Keratinocyte (primary cell): ENCODE results near the gene NBEA. TPM values are rescaled to one million over a fixed set of nuclear protein-coding genes. Genes with fewer than 3 reads are reported as not detected.

Source experiments
- DNase-seq: peaks from one replicate; pipeline ENCODE4 v3.0.0-alpha.2; 2011; ENCODE audit warnings: low read depth, missing footprints, low spot score
- FAIRE-seq: peaks from 2 replicates; lab custom pipeline; 2011; peaks lifted over from hg19 to GRCh38; lab: Jason Lieb, UNC
- H2AFZ ChIP-seq: 2 replicates; pipeline ENCODE4 v1.6.0; 2012; ENCODE audit warnings: low read length, control low read depth, inconsistent platforms; ENCODE audit not compliant: control insufficient read depth
- H3K27ac ChIP-seq: 2 replicates; pipeline ENCODE4 v1.5.1; 2011; ENCODE audit warnings: low read length; ENCODE audit not compliant: control insufficient read depth, insufficient read depth
- H3K27me3 ChIP-seq: 3 replicates; pipeline ENCODE4 v1.6.0; 2011; ENCODE audit warnings: low read length; ENCODE audit not compliant: control insufficient read depth, insufficient read depth; ENCODE audit errors: extremely low read depth
- H3K36me3 ChIP-seq, 2 experiments: 2 replicates in 1 of 2; 3 replicates in 1 of 2; pipeline ENCODE4 v1.5.1; 2011; ENCODE audit warnings: low read length in 2 of 2, mild to moderate bottlenecking in 1 of 2; ENCODE audit not compliant: control insufficient read depth in 2 of 2, insufficient read depth in 2 of 2; ENCODE audit errors: extremely low read depth in 1 of 2
- H3K4me1 ChIP-seq: 3 replicates; pipeline ENCODE4 v1.5.1; 2011; ENCODE audit warnings: low read length; ENCODE audit not compliant: control insufficient read depth, insufficient read depth; ENCODE audit errors: extremely low read depth
- H3K4me2 ChIP-seq: 3 replicates; pipeline ENCODE4 v1.6.0; 2011; ENCODE audit warnings: low read depth, low read length; ENCODE audit not compliant: control insufficient read depth, insufficient read depth; ENCODE audit errors: extremely low read depth
- H3K4me3 ChIP-seq, 3 experiments: fragments of 200-600 bp in 1 of 3; sonication (generic) in 1 of 3; 2 replicates in 2 of 3; 3 replicates in 1 of 3; pipeline ENCODE4 v1.5.1; 2011 to 2016; ENCODE audit warnings: low read length in 3 of 3, mild to moderate bottlenecking in 3 of 3, control low read depth in 2 of 3, inconsistent platforms in 1 of 3, low read depth in 1 of 3, mixed read lengths in 1 of 3, mixed run types in 1 of 3, moderate library complexity in 1 of 3; ENCODE audit not compliant: control insufficient read depth in 2 of 3, insufficient read depth in 2 of 3; ENCODE audit errors: extremely low read depth in 1 of 3
- H3K79me2 ChIP-seq: 2 replicates; pipeline ENCODE4 v1.6.0; 2012; ENCODE audit warnings: low read length; ENCODE audit not compliant: control insufficient read depth, insufficient read depth
- H3K9ac ChIP-seq: 3 replicates; pipeline ENCODE4 v1.6.0; 2011; ENCODE audit warnings: low read length; ENCODE audit not compliant: control insufficient read depth, insufficient read depth; ENCODE audit errors: extremely low read depth
- H3K9me1 ChIP-seq: 3 replicates; pipeline ENCODE4 v1.6.0; 2011; ENCODE audit warnings: low read length; ENCODE audit not compliant: control insufficient read depth, insufficient read depth; ENCODE audit errors: extremely low read depth
- H3K9me3 ChIP-seq: 2 replicates; pipeline ENCODE4 v1.5.1; 2012; ENCODE audit warnings: low read depth, low read length; ENCODE audit not compliant: control insufficient read depth
- H4K20me1 ChIP-seq: 3 replicates; pipeline ENCODE4 v1.6.0; 2011; ENCODE audit warnings: low read length; ENCODE audit not compliant: control insufficient read depth, insufficient read depth; ENCODE audit errors: extremely low read depth
- EZH2 ChIP-seq: IDR thresholded peaks from one replicate; pipeline ENCODE4 v1.6.1; 2012; ENCODE audit warnings: inconsistent platforms, mild to moderate bottlenecking, low read length, moderate library complexity
- dilution Hi-C: fragments of 300-500 bp; cut with MboI; formaldehyde crosslinking; loops from one replicate; pipeline ENCODE4 v1.7.0; 2020; ENCODE audit warnings: low sequenced_read_pairs; ENCODE audit not compliant: extremely low pct_ligation_motif_present
- polyA plus RNA-seq, 5 experiments: library from polyadenylated mRNA; depleted of rRNA in 3 of 5; stranded (reverse) in 3 of 5; stranded (forward) in 1 of 5; unstranded in 1 of 5; fragments of >200 nt; gene quantifications; 1 replicate in 1 of 5; 2 replicates in 3 of 5; 3 replicates in 1 of 5; pipeline versions ENCODE4 v1.2.1 to v1.2.3, GENCODE V29; 2011 to 2012; ENCODE audit warnings: missing spikeins in 2 of 5, low read depth in 1 of 5, low replicate concordance in 1 of 5
- TF ChIP-seq, protein P1 (sequence below), 3 experiments: IDR thresholded peaks in 1 of 3; conservative IDR thresholded peaks in 1 of 3; optimal IDR thresholded peaks in 1 of 3; 2 replicates in 2 of 3; 3 replicates in 1 of 3; pipeline versions ENCODE3 to v1.5.1; 2011; ENCODE audit warnings: low read length in 3 of 3, mild to moderate bottlenecking in 3 of 3, moderate library complexity in 2 of 3, control low read depth in 1 of 3, inconsistent platforms in 1 of 3; ENCODE audit not compliant: insufficient read depth in 2 of 3; ENCODE audit errors: extremely low read depth in 1 of 3

Gene NBEA
- polyA plus RNA-seq, 1 donor (not counting 4 experiments of a cell fraction or from before 2014, with no cell fraction given): 0.05 TPM

GRCh38 chr13:35127466-35127865 is 185.4 kb downstream of the NBEA start:
- H2AFZ ChIP-seq: no peak overlapping the region
- dilution Hi-C loops: no loop called here

GRCh38 chr13:35129500-35129899 is 187.4 kb downstream of the NBEA start:
- Histone ChIP-seq H3K4me3 (no peak overlapping the region), H3K9me3 (no peaks in the 10 kb centered on the region), H4K20me1 (no peaks in the 10 kb centered on the region), H2AFZ (no peak overlapping the region), H3K4me2 (no peak overlapping the region), H3K27me3 (no peaks in the 10 kb centered on the region), H3K36me3 (no peaks in the 10 kb centered on the region), H3K4me1 (no peaks in the 10 kb centered on the region), H3K9ac (no peak overlapping the region), H3K79me2 (no peaks in the 10 kb centered on the region), H3K27ac (no peak overlapping the region), H3K9me1 (no peaks in the 10 kb centered on the region)
- FAIRE-seq (no peak), DNase-seq (no peak)
- no peak for TF ChIP-seq EZH2
- TF ChIP-seq, protein P1, sequence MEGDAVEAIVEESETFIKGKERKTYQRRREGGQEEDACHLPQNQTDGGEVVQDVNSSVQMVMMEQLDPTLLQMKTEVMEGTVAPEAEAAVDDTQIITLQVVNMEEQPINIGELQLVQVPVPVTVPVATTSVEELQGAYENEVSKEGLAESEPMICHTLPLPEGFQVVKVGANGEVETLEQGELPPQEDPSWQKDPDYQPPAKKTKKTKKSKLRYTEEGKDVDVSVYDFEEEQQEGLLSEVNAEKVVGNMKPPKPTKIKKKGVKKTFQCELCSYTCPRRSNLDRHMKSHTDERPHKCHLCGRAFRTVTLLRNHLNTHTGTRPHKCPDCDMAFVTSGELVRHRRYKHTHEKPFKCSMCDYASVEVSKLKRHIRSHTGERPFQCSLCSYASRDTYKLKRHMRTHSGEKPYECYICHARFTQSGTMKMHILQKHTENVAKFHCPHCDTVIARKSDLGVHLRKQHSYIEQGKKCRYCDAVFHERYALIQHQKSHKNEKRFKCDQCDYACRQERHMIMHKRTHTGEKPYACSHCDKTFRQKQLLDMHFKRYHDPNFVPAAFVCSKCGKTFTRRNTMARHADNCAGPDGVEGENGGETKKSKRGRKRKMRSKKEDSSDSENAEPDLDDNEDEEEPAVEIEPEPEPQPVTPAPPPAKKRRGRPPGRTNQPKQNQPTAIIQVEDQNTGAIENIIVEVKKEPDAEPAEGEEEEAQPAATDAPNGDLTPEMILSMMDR (optimal IDR thresholded peaks at IDR 0.05 in 1 of 3, IDR thresholded peaks at IDR 0.05 in 1 of 3, conservative IDR thresholded peaks at IDR 0.05 in 1 of 3; ENCODE audit: extremely low read depth in 1 of 3, insufficient read depth in 2 of 3, low read length in 3 of 3): no peak
- dilution Hi-C loops: no loop called here

More at GRCh38 chr13:35127466-35127865, 185.4 kb downstream of the NBEA start:
- TF ChIP-seq, protein P1 (optimal IDR thresholded peaks at IDR 0.05 in 1 of 3, IDR thresholded peaks at IDR 0.05 in 1 of 3, conservative IDR thresholded peaks at IDR 0.05 in 1 of 3; ENCODE audit: extremely low read depth in 1 of 3, insufficient read depth in 2 of 3, low read length in 3 of 3): no peak
- no peak for TF ChIP-seq EZH2
- no peaks in the 10 kb centered on the region for H3K4me1 ChIP-seq
- no peak overlapping the region for H3K4me2 ChIP-seq
- H3K4me3 ChIP-seq: no peak overlapping the region
- DNase-seq (no peak), FAIRE-seq (peak; percentile 34)
- H3K27me3 ChIP-seq: no peaks in the 10 kb centered on the region
- no peak overlapping the region for H3K9ac ChIP-seq
- no peaks in the 10 kb centered on the region for H3K79me2 ChIP-seq
- H3K9me3 ChIP-seq: no peaks in the 10 kb centered on the region
- H3K9me1 ChIP-seq: no peaks in the 10 kb centered on the region
- no peaks in the 10 kb centered on the region for H3K36me3 ChIP-seq
- H3K27ac ChIP-seq: no peak overlapping the region
- H4K20me1 ChIP-seq: no peaks in the 10 kb centered on the region
